MM.1S (cell line): ENCODE measurements around the gene CAMKK1.

Experiments used
- DNase-seq: peaks from one replicate; pipeline ENCODE4 v3.0.0-alpha.2; 2015
- H2AFZ ChIP-seq: fragments of 300-600 bp; sonication (generic); 2 replicates; pipeline ENCODE4 v1.6.0; 2016; ENCODE audit warnings: antibody characterized with exemption, low read length
- H3F3A ChIP-seq: fragments of 300-600 bp; sonication (generic); 2 replicates; pipeline ENCODE4 v1.6.1; 2016; ENCODE audit warnings: mild to moderate bottlenecking, antibody characterized with exemption, low read length, moderate library complexity, mixed read lengths; ENCODE audit not compliant: insufficient read depth
- H3K27ac ChIP-seq: fragments of 300-600 bp; sonication (generic); 2 replicates; pipeline ENCODE4 v1.5.1; 2016; ENCODE audit warnings: mild to moderate bottlenecking, low read length
- H3K27me3 ChIP-seq: fragments of 300-600 bp; sonication (generic); replicated peaks from 2 replicates; pipeline ENCODE4 v1.6.0; 2016; ENCODE audit warnings: low read length; ENCODE audit not compliant: insufficient read depth
- H3K36me3 ChIP-seq: fragments of 300-600 bp; sonication (generic); replicated peaks from 2 replicates; pipeline ENCODE4 v1.6.1; 2016; ENCODE audit warnings: mild to moderate bottlenecking, low read length, mixed read lengths; ENCODE audit not compliant: insufficient read depth
- H3K4me1 ChIP-seq: fragments of 300-600 bp; sonication (generic); 2 replicates; pipeline ENCODE4 v1.6.1; 2016; ENCODE audit warnings: low read length, mixed read lengths
- H3K4me2 ChIP-seq: fragments of 300-600 bp; sonication (generic); 2 replicates; pipeline ENCODE4 v1.6.0; 2016; ENCODE audit warnings: low read depth, low read length
- H3K4me3 ChIP-seq: fragments of 300-600 bp; sonication (generic); 2 replicates; pipeline ENCODE4 v1.5.1; 2016; ENCODE audit warnings: low read length, mixed read lengths
- H3K79me2 ChIP-seq: fragments of 300-600 bp; sonication (generic); 2 replicates; pipeline ENCODE4 v1.6.1; 2016; ENCODE audit warnings: mixed run types, low read length, mixed read lengths
- H3K9ac ChIP-seq: fragments of 300-600 bp; sonication (generic); 2 replicates; pipeline ENCODE4 v1.6.1; 2016; ENCODE audit warnings: low read length, mixed read lengths
- H3K9me2 ChIP-seq: fragments of 300-600 bp; sonication (generic); replicated peaks from 2 replicates; pipeline ENCODE4 v1.6.1; 2016; ENCODE audit warnings: mild to moderate bottlenecking, low read length, mixed read lengths; ENCODE audit not compliant: insufficient read depth
- H3K9me3 ChIP-seq: fragments of 300-600 bp; sonication (generic); replicated peaks from 2 replicates; pipeline ENCODE4 v1.6.1; 2016; ENCODE audit warnings: mild to moderate bottlenecking, low read length, mixed read lengths; ENCODE audit not compliant: insufficient read depth
- H4K20me1 ChIP-seq: fragments of 300-600 bp; sonication (generic); 2 replicates; pipeline ENCODE4 v1.6.1; 2016; ENCODE audit warnings: mild to moderate bottlenecking, low read length, moderate library complexity, mixed read lengths; ENCODE audit not compliant: insufficient read depth
- CTCF ChIP-seq: fragments of 300-600 bp; sonication (generic); IDR thresholded peaks from 2 replicates; pipeline ENCODE4 v1.5.1; 2016; ENCODE audit warnings: antibody characterized with exemption, low read length, mixed read lengths
- EZH2 ChIP-seq: fragments of 300-600 bp; sonication (generic); optimal IDR thresholded peaks from 2 replicates; pipeline ENCODE3; 2017; ENCODE audit warnings: low read depth, mild to moderate bottlenecking, antibody characterized with exemption, low read length, mixed read lengths
- EZH2phosphoT487 ChIP-seq: fragments of 300-600 bp; sonication (generic); IDR thresholded peaks from 2 replicates; pipeline ENCODE4 v1.6.1; 2018; ENCODE audit warnings: antibody characterized with exemption, low read length

The CAMKK1 gene

GRCh38 chr17:3821101-3821500, 71.8 kb downstream of the CAMKK1 start:
- TF ChIP-seq EZH2phosphoT487 (no peak), CTCF (no peak), EZH2 (no peak)
- H3K9ac ChIP-seq: no peak overlapping the region
- H3K4me1 ChIP-seq: no peaks in the 10 kb centered on the region
- peaks cover 14% of the 10 kb centered on the region for H3K36me3 ChIP-seq
- DNase-seq: no peak
- H2AFZ ChIP-seq: no peak overlapping the region
- H4K20me1 ChIP-seq: no peaks in the 10 kb centered on the region
- H3K4me3 ChIP-seq: no peak overlapping the region
- no peaks in the 10 kb centered on the region for H3K27me3 ChIP-seq
- H3K4me2 ChIP-seq: no peak overlapping the region
- H3K27ac ChIP-seq: no peak overlapping the region
- no peaks in the 10 kb centered on the region for H3K9me3 ChIP-seq
- H3F3A ChIP-seq: no peaks in the 10 kb centered on the region
- H3K79me2 ChIP-seq: no peaks in the 10 kb centered on the region
- no peaks in the 10 kb centered on the region for H3K9me2 ChIP-seq

GRCh38 chr17:3818786-3819185, 74.1 kb downstream of the CAMKK1 start:
- no peak overlapping the region for H2AFZ ChIP-seq
- H4K20me1 ChIP-seq: no peaks in the 10 kb centered on the region
- peaks cover 13% of the 10 kb centered on the region for H3K36me3 ChIP-seq
- no peaks in the 10 kb centered on the region for H3K27me3 ChIP-seq
- TF ChIP-seq EZH2: no peak
- TF ChIP-seq EZH2phosphoT487: no peak
- no peak for TF ChIP-seq CTCF
- H3K4me2 ChIP-seq: no peak overlapping the region
- H3K4me1 ChIP-seq: no peaks in the 10 kb centered on the region
- no peak overlapping the region for H3K9ac ChIP-seq
- H3K9me2 ChIP-seq: no peaks in the 10 kb centered on the region
- no peaks in the 10 kb centered on the region for H3K79me2 ChIP-seq
- no peak overlapping the region for H3K27ac ChIP-seq
- no peaks in the 10 kb centered on the region for H3K9me3 ChIP-seq
- no peaks in the 10 kb centered on the region for H3F3A ChIP-seq
- DNase-seq: no peak
- H3K4me3 ChIP-seq: no peak overlapping the region

GRCh38 chr17:3817851-3818605, 74.8 kb downstream of the CAMKK1 start:
- no peak overlapping the region for H2AFZ ChIP-seq
- no peak for DNase-seq
- no peaks in the 10 kb centered on the region for H3K27me3 ChIP-seq
- no peak overlapping the region for H3K4me2 ChIP-seq
- no peaks in the 10 kb centered on the region for H3K9me3 ChIP-seq
- no peaks in the 10 kb centered on the region for H3K79me2 ChIP-seq
- H3K9me2 ChIP-seq: no peaks in the 10 kb centered on the region
- peaks cover 13% of the 10 kb centered on the region for H3K36me3 ChIP-seq
- no peaks in the 10 kb centered on the region for H3K4me1 ChIP-seq
- no peak overlapping the region for H3K4me3 ChIP-seq
- no peak overlapping the region for H3K27ac ChIP-seq
- H4K20me1 ChIP-seq: no peaks in the 10 kb centered on the region
- H3F3A ChIP-seq: no peaks in the 10 kb centered on the region
- H3K9ac ChIP-seq: no peak overlapping the region
- TF ChIP-seq EZH2: no peak
- TF ChIP-seq EZH2phosphoT487: no peak
- no peak for TF ChIP-seq CTCF
